GM23338 (cell line): ENCODE data around the gene PDIA5. TPM values are rescaled to one million over a fixed set of nuclear protein-coding genes. Genes with fewer than 3 reads are reported as not detected.

ENCODE experiments used
- ATAC-seq: fragments of 200-7000 bp; cut with Tn5 transposase; 3 replicates; pipeline ENCODE4 v1.9.1; 2020
- DNase-seq: peaks from one replicate; pipeline ENCODE4 v3.0.0-alpha.2; 2015; ENCODE audit warnings: low spot score
- H2AFZ ChIP-seq: fragments of 200-600 bp; sonication (generic); 2 replicates; pipeline ENCODE4 v1.8.0; 2016; ENCODE audit warnings: antibody characterized with exemption, mild to moderate bottlenecking, moderate library complexity
- H3F3A ChIP-seq: fragments of 200-600 bp; sonication (generic); replicated peaks from 2 replicates; pipeline ENCODE4 v1.8.0; 2017; ENCODE audit warnings: antibody characterized with exemption, mixed run types, low read depth
- H3K27ac ChIP-seq: fragments of 200-600 bp; sonication (generic); 2 replicates; pipeline ENCODE4 v1.6.1; 2016; ENCODE audit warnings: low read depth
- H3K27me3 ChIP-seq: fragments of 200-600 bp; sonication (generic); 2 replicates; pipeline ENCODE4 v1.8.0; 2016; ENCODE audit warnings: mild to moderate bottlenecking, mixed run types, moderate library complexity; ENCODE audit not compliant: insufficient read depth
- H3K36me3 ChIP-seq: fragments of 200-600 bp; sonication (generic); 2 replicates; pipeline ENCODE4 v1.8.0; 2016; ENCODE audit warnings: mild to moderate bottlenecking; ENCODE audit not compliant: insufficient read depth
- H3K4me1 ChIP-seq: fragments of 200-600 bp; sonication (generic); 2 replicates; pipeline ENCODE4 v1.8.0; 2016; ENCODE audit warnings: mild to moderate bottlenecking, moderate library complexity; ENCODE audit not compliant: insufficient read depth
- H3K4me2 ChIP-seq: fragments of 200-600 bp; sonication (generic); 2 replicates; pipeline ENCODE4 v1.7.1; 2017; ENCODE audit warnings: mixed run types
- H3K4me3 ChIP-seq: fragments of 200-600 bp; sonication (generic); 2 replicates; pipeline ENCODE4 v1.6.1; 2016; ENCODE audit warnings: mixed run types
- H3K79me2 ChIP-seq: fragments of 200-600 bp; sonication (generic); replicated peaks from 2 replicates; pipeline ENCODE4 v1.8.0; 2017; ENCODE audit warnings: mild to moderate bottlenecking; ENCODE audit not compliant: insufficient read depth
- H3K9me2 ChIP-seq: fragments of 200-600 bp; sonication (generic); 2 replicates; pipeline ENCODE4 v1.8.0; 2017; ENCODE audit not compliant: insufficient read depth
- H4K20me1 ChIP-seq: fragments of 200-600 bp; sonication (generic); replicated peaks from 2 replicates; pipeline ENCODE4 v1.8.0; 2017; ENCODE audit warnings: mild to moderate bottlenecking; ENCODE audit not compliant: insufficient read depth
- H3K27ac Mint-ChIP-seq: 2 replicates; pipeline ENCODE4 v1.8.0; 2020; ENCODE audit warnings: inconsistent platforms, mild to moderate bottlenecking, moderate library complexity, mixed read lengths
- H3K27me3 Mint-ChIP-seq: 3 replicates; pipeline ENCODE4 v1.8.0; 2022; ENCODE audit warnings: low read depth, mild to moderate bottlenecking, moderate library complexity, mixed read lengths, inconsistent platforms; ENCODE audit not compliant: insufficient read depth, poor library complexity
- H3K36me3 Mint-ChIP-seq: 3 replicates; pipeline ENCODE4 v1.8.0; 2021; ENCODE audit warnings: low read depth, mild to moderate bottlenecking, inconsistent platforms, moderate library complexity, mixed read lengths
- H3K4me1 Mint-ChIP-seq: 3 replicates; pipeline ENCODE4 v1.8.0; 2020; ENCODE audit warnings: mild to moderate bottlenecking, inconsistent platforms, mixed read lengths
- H3K4me3 Mint-ChIP-seq: 3 replicates; pipeline ENCODE4 v1.8.0; 2021; ENCODE audit warnings: moderate library complexity, mild to moderate bottlenecking, inconsistent platforms, mixed read lengths
- H3K9me3 Mint-ChIP-seq: 3 replicates; pipeline ENCODE4 v1.8.0; 2020; ENCODE audit warnings: moderate library complexity, mild to moderate bottlenecking, inconsistent platforms, mixed read lengths
- CREB1 ChIP-seq: fragments of 250-450 bp; sonication (Bioruptor Pico); IDR thresholded peaks from 2 replicates; pipeline ENCODE4 v1.5.0; 2020; ENCODE audit warnings: low read depth, mild to moderate bottlenecking, moderate library complexity
- CTCF ChIP-seq, 2 experiments: fragments of 200-600 bp in 1 of 2; sonication (generic) in 1 of 2; conservative IDR thresholded peaks; 2 replicates each; pipeline versions ENCODE4 v1.5.1 to v1.6.1; 2016 to 2017; ENCODE audit warnings: antibody characterized with exemption in 2 of 2, low read depth in 2 of 2, mild to moderate bottlenecking in 2 of 2, moderate library complexity in 1 of 2
- ETS1 ChIP-seq: IDR thresholded peaks from 2 replicates; pipeline ENCODE4 v1.6.1; 2016; ENCODE audit warnings: antibody characterized with exemption
- EZH2 ChIP-seq: fragments of 200-600 bp; sonication (generic); IDR thresholded peaks from one replicate; pipeline ENCODE4 v1.8.0; 2017; ENCODE audit warnings: antibody characterized with exemption, mild to moderate bottlenecking, low read depth; ENCODE audit not compliant: unreplicated experiment
- EZH2phosphoT487 ChIP-seq: fragments of 200-600 bp; sonication (generic); IDR thresholded peaks from one replicate; pipeline ENCODE4 v1.8.1; 2018; ENCODE audit warnings: antibody characterized with exemption; ENCODE audit not compliant: unreplicated experiment
- JUNB ChIP-seq: IDR thresholded peaks from one replicate; pipeline ENCODE4 v1.6.1; 2016; ENCODE audit warnings: antibody characterized with exemption; ENCODE audit not compliant: unreplicated experiment
- NANOG ChIP-seq: IDR thresholded peaks from 2 replicates; pipeline ENCODE4 v1.6.1; 2016; ENCODE audit warnings: antibody characterized with exemption, borderline replicate concordance
- POLR2AphosphoS5 ChIP-seq: IDR thresholded peaks from 2 replicates; pipeline ENCODE4 v1.6.1; 2016; ENCODE audit warnings: antibody characterized with exemption, low read depth
- REST ChIP-seq: IDR thresholded peaks from one replicate; pipeline ENCODE4 v1.6.1; 2018; ENCODE audit warnings: antibody characterized with exemption; ENCODE audit not compliant: unreplicated experiment
- STAT1 ChIP-seq: IDR thresholded peaks from one replicate; pipeline ENCODE4 v1.6.1; 2016; ENCODE audit warnings: antibody characterized with exemption; ENCODE audit not compliant: unreplicated experiment
- ZNF114 ChIP-seq: fragments of 250-450 bp; sonication (Bioruptor Pico); IDR thresholded peaks from 2 replicates; pipeline ENCODE4 v1.5.0; 2020; ENCODE audit warnings: mild to moderate bottlenecking, moderate library complexity
- ZNF331 ChIP-seq: fragments of 250-450 bp; sonication (Bioruptor Pico); IDR thresholded peaks from 2 replicates; pipeline ENCODE4 v1.5.0; 2020; ENCODE audit warnings: low read depth, mild to moderate bottlenecking, moderate library complexity
- ZNF462 ChIP-seq: fragments of 250-450 bp; sonication (Bioruptor Pico); IDR thresholded peaks from 2 replicates; pipeline ENCODE4 v1.5.0; 2020; ENCODE audit warnings: mild to moderate bottlenecking, moderate library complexity
- polyA plus RNA-seq: library from polyadenylated mRNA; unstranded; fragments of >200 nt; fragmentation: Nextera tagmentation; extraction: Ambion mirVana; gene quantifications from 2 replicates; pipeline ENCODE4 v1.2.1, GENCODE V29; 2016
- total RNA-seq: library from RNA; depleted of rRNA; stranded (reverse); fragments of >200 nt; shearing (Covaris generic); gene quantifications from 2 replicates; pipeline ENCODE4 v1.2.3, GENCODE V29; 2014

Gene PDIA5
- total and polyA plus RNA-seq, 2 experiments from 2014 or later = 22.9 to 28.1 TPM

GRCh38 chr3:123093696-123094095 lies 26.9 kb downstream of the PDIA5 start:
- Histone ChIP-seq H3K4me2 (no peak overlapping the region), H3K79me2 (peaks cover 3% of the 10 kb centered on the region), H3K4me1 (0 out of 2 replicates have a peak, but pooled peaks cover 3% of the 10 kb centered on the region), H3K27me3 (no peaks in the 10 kb centered on the region), H3K4me3 (no peak overlapping the region), H4K20me1 (peaks cover 11% of the 10 kb centered on the region), H3K9me2 (no peaks in the 10 kb centered on the region), H3K36me3 (no peaks in the 10 kb centered on the region), H3K27ac (no peak overlapping the region), H3F3A (no peaks in the 10 kb centered on the region), H2AFZ (no peak overlapping the region)
- DNase-seq = no peak
- Mint-ChIP-seq H3K9me3 (no peaks in the 10 kb centered on the region), H3K4me1 (peaks cover 17% of the 10 kb centered on the region), H3K4me3 (no peak overlapping the region), H3K27ac (no peak overlapping the region), H3K27me3 (no peaks in the 10 kb centered on the region), H3K36me3 (peaks cover 8% of the 10 kb centered on the region; the same call in 2 of the 3 replicates)
- no peak for ATAC-seq
- TF ChIP-seq ZNF114 (CRISPR knock-in tag) = no peak
- TF ChIP-seq EZH2phosphoT487 = no peak
- no peak for TF ChIP-seq ETS1
- TF ChIP-seq ZNF462 (CRISPR knock-in tag) = no peak
- no peak for TF ChIP-seq CTCF (conservative IDR thresholded peaks at IDR 0.05; ENCODE audit: low read depth in 2 of 2)
- TF ChIP-seq STAT1 = no peak
- TF ChIP-seq EZH2 = no peak
- TF ChIP-seq REST = no peak
- no peak for TF ChIP-seq POLR2AphosphoS5
- TF ChIP-seq NANOG = no peak
- TF ChIP-seq JUNB = no peak
- TF ChIP-seq ZNF331 = no peak
- no peak for TF ChIP-seq CREB1
